Measurements from ENCODE around the gene CDK1.

- TF ChIP-seq EZH2 (optimal IDR thresholded peaks at IDR 0.05; ENCODE audit: low read depth, low read length) (no peak), CTCF (IDR thresholded peaks at IDR 0.05; ENCODE audit: low read length) (no peak)
Measured at GRCh38 chr10:60799971-60800650, 21.8 kb downstream of the CDK1 start.
